HG03064 (cell line): ENCODE data around the gene LRRC4C.
"Not testable (repeated sequence)": the region's sequence is repeated elsewhere in the genome, so short reads cannot be mapped to it uniquely, and the experiment has no call there.

Source experiments
- ATAC-seq: cut with Tn5 transposase; IDR thresholded peaks from one replicate; pipeline ENCODE4 v1.9.1; 2021; ENCODE audit warnings: low read depth; ENCODE audit not compliant: unreplicated experiment

The LRRC4C gene

DNA sequence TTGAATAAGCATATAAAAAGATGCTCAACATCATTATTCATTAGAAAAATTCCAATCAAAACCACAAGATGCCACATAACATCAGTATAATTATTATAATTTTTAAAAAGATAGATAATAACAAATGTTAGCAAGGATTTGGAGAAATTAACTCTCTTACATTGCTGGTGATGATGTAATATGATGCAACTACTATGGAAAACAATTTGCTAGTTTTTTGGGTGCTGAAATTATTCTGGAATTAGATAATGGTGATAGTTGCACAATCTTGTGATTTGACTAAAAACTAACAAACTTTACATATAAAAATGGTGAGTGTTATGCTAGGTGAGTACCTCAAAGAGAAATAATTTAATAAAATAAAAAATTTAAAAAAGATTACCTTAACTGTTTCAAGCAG lies 412.2 kb downstream of the LRRC4C start:
- no peak for ATAC-seq

DNA sequence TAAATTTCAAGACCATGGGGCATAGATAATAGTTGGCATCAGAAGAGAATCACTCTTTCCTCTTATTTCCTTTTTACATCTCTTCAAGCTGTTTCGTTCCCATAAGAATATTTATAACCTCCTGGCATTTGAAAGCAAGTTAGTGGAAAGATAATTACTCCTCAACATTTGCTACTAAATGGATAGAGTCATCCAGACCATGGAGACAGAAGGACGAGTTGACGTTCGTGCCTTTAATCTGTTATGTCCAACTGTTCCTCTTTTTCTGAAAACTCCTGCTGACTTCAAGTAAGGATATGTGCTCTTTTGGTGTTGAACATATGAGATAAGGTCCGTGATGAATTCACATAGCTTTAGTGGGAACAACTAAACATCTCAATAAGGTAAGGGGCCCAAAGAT lies 414.2 kb downstream of the LRRC4C start:
- no peak for ATAC-seq

GRCh38 chr11:41044747-41045146 lies 414.7 kb downstream of the LRRC4C start:
- no peak for ATAC-seq

- no peak for ATAC-seq
Observed at GRCh38 chr11:41042688-41043087, 416.8 kb downstream of the LRRC4C start.

- no peak for ATAC-seq
Observed at GRCh38 chr11:41040474-41040873, 419.0 kb downstream of the LRRC4C start.

- no peak for ATAC-seq
Observed at GRCh38 chr11:41039592-41039991, 419.9 kb downstream of the LRRC4C start.

DNA sequence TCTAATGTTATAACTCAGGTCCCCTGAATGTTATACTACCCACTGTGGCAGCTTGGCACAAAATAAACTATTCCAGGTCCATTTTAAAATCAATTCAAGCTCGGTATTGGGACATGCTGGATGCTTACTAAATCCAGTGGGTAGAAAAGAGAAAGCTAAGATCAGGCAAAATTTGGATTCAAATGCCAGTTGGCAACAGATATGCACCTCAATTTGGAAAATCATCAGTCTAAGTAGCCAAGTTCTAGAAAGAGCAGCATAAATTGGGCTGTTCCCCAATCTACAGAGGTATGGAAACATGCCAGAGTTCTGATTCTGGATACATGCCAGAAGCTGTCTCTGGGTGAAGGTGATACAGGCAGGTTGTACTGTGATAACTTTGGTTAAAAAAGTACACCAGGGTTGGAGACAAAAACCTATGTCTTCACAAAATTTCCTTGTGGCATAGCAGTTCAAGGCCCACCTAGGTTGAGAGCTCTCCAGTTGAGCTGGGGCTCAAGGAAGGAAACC lies 427.8 kb downstream of the LRRC4C start:
- no peak for ATAC-seq

DNA sequence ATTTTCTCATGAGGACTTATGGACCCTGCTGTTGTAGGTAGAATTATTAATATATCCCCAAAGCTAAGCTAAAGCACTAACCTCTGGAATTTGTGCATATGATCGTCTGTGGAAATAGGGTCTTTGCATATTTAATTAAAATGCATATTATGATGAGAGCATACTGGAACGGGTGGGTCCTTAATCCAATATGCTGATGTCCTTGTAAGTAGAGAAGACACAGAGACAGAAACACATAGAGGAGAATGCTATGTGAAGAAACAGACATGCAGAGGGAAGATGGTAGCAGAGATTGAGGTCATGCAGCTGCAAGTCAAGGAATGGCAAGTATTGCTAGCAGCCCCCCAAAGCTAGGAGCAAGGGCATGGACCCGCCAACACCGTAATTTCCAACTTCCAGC lies 439.2 kb downstream of the LRRC4C start:
- no peak for ATAC-seq

DNA sequence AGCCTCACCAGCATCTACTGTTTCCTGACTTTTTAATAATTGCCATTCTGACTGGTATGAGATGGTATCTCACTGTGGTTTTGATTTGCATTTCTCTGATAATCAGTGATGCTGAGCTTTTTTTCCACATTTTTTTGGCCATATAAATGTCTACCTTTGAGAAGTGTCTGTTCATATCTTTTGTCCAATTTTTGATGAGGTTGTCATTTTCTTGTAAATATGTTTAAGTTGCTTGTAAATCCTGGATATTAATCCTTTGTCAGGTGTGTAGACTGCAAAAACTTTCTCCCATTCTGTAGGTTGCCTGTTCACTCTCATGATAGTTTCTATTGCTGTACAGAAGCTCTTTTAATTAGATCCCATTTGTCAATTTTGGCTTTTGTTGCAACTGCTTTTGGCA lies 439.8 kb downstream of the LRRC4C start:
- not testable (repeated sequence) for ATAC-seq

DNA sequence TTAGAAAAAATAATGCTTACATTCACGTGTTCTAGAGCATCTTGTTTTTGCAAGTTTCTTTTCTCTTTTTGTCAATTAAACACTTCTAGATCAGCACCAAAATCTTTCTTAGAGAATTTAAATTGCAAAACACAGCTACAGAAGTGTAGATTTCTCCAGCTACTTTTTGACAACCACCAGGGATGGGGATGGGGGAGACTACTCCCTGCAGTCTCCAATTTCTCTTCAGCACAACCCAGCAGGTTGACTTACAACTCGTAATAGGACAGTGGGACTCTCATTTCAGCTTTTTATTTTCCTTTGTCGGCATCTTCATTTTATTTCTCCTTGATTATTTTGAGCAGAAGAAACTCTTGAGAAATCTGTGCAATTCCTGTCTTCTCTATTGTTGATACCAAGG lies 441.2 kb downstream of the LRRC4C start:
- no peak for ATAC-seq

DNA sequence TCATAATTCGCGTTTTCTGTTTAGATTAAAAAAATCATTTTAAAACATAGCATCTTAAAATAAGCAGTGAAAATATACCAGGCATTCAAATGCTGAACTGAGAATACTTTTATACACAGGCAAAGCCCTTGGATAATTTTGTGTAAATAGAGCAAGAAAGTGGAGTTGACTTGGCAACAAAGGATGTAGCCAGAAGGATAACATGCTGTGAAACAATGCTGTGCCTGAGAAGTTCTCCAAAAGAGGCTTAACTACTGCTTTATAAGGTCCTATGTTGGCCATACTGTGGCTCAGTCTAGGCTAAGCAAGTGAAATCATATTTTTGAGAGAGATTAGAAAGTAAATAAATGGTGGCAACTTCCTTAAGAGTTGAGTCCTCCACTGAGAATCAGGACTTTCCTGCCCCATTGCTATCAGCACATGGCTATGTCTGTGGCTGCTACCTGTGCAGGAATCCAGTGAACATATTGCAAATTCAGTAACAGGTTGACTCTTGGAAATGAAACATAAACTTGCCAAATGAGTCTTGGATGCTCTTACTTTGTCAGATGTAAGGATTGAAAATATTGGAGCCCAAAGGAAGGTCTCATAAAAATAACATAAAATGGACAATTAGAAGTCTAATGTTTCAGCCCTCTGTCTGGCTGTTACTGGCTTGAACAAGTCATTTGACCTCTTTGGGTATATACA lies 448.9 kb downstream of the LRRC4C start:
- no peak for ATAC-seq

GRCh38 chr11:41005986-41006385 lies 453.5 kb downstream of the LRRC4C start:
- ATAC-seq, result no peak

GRCh38 chr11:41003339-41004282 lies 455.8 kb downstream of the LRRC4C start:
- no peak for ATAC-seq

- no peak for ATAC-seq
Observed at GRCh38 chr11:40998920-40999319, 460.5 kb downstream of the LRRC4C start.

GRCh38 chr11:40987776-40988435 lies 471.5 kb downstream of the LRRC4C start:
- no peak for ATAC-seq

DNA sequence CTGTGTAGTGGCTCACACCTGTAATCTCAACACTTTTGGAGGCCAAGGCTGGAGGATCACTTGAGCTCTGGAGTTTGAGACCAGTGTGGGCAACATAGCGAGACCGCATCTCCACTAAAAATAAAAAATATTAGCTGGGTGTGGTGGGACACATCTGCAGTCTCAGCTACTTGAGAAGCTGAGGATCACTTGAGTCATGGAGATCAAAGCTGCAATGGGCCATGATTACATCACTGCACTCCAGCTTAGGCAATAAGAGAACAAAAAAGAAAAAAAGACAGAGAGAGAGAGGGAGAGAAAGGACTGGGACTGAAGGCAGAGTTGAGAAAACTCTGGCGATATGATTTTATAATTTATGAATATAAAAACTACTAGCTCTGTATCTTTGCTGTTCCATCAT lies 473.1 kb downstream of the LRRC4C start:
- no peak for ATAC-seq

- ATAC-seq, result no peak
Observed at GRCh38 chr11:40975076-40975475, 484.4 kb downstream of the LRRC4C start.

DNA sequence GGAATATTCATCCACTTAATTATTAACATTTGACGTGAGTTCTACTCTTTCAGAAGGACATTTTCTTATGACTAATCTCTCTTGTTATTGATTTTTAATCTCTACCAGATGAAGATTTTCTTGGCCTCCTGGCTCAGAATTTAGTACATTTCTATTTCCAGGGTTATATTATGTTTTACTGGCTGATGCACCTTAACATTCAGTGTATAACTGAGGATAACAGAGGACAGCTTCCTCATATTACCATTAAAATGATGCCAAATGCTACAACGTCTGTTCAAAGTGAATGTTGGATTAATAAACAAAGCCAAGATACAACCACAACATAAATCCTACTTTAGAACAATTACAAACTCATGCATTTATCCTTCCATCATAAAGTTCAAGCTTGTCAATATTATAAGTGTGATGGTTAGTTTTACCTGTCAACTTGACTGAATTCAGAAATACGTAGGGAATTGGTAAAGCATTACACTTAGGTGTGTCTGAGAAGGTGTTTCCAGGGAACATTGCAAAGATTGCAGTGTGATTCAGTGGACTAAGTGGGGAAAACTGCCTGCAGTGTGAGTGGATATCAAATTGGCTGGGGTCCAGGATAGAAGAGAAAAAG lies 485.2 kb downstream of the LRRC4C start:
- ATAC-seq, result no peak

DNA sequence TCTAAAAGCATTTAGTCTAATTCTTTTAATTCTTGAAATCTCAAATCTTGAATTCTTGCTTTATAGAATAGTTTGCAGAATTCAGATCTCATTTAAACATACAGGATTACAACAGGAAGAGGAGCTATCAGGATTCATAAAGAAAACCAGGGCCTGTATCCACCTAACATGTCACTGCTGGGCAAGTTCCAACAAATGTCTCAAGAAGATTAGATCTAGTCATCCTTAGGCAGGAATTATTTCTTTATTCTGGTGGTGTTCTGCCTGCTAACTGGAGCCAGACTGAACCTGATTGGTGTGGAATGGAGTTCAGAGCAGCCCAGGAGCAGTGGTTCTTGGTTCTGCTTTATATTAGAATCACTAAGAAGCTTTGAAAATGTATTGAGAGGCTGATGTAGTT lies 500.7 kb downstream of the LRRC4C start:
- ATAC-seq, result no peak

DNA sequence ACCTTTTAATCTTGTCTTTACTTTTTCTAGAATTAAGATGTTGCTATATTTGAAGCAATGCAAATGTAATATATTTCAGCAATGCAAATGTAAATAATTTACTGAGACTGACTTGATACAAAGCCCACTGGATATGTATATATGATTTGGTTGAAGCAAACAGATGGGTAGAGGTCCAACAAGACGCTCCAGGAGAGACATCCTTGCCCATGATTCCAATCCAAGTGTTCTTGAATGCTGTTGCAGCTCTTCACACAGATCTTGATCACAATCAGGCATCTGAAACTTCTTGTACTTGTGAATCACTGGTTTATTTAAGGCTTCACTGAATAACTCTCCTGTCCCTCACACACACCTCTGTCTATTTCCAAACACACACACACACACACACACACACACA lies 507.0 kb downstream of the LRRC4C start:
- ATAC-seq, result no peak

DNA sequence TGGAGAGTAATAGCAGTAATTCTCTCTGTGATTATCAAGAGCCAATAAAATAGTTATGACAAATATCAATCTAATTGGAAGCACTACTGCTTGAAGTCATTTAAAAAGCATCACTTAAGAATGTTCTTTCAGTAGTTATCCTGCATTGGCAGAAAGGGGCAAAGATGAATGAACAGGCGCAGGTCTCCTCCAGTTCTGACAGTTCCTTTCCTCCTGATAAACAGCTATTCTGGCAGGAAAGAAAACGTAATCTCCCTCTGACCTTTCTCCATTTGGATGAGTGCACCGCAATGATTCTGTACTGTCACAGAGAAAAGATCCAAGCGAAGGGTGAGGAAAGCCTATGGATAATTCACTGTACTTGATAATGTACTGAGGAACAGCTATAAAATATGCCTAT lies 521.5 kb downstream of the LRRC4C start:
- no peak for ATAC-seq
